ENCODE results near the gene CCDC92B. TPM values are rescaled to one million over a fixed set of nuclear protein-coding genes. Genes with fewer than 3 reads are reported as not detected.

CCDC92B gene
- total RNA-seq, 4 donors from 2014 or later, result 0.30 TPM; not detected in 3

GRCh38 chr17:2693561-2694380, 55.7 kb downstream of the CCDC92B start:
- Histone ChIP-seq H3K4me1 (peaks cover 0 to 18% (median 2%) of the 10 kb centered on the region in 4 donors), H3K36me3 (peaks cover 0 to 99% (median 42%) of the 10 kb centered on the region in 3 donors), H3K9me3 (no peaks in the 10 kb centered on the region), H3K27me3 (no peaks in the 10 kb centered on the region), H3K27ac (no peak overlapping the region), H3K4me3 (no peak overlapping the region)
- 80 to 89% methylated on average over 15 to 24 of the region's 37 CpGs for WGBS, 2 donors
- no peak for TF ChIP-seq POLR2A (IDR thresholded peaks at IDR 0.05)
- no peak for TF ChIP-seq CTCF (IDR thresholded peaks at IDR 0.05)
- TF ChIP-seq EP300 (IDR thresholded peaks at IDR 0.05), result no peak
- no peak for DNase-seq (ENCODE audit: low spot score in 2 of 2)

GRCh38 chr17:2692781-2693135, 56.7 kb downstream of the CCDC92B start:
- no peak overlapping the region for H3K4me3 ChIP-seq
- H3K27me3 ChIP-seq, result no peaks in the 10 kb centered on the region
- no peaks in the 10 kb centered on the region for H3K9me3 ChIP-seq
- no peak for DNase-seq (ENCODE audit: low spot score in 2 of 2)
- H3K36me3 ChIP-seq, result peaks cover 0 to 89% (median 36%) of the 10 kb centered on the region in 3 donors
- no peak overlapping the region for H3K27ac ChIP-seq
- H3K4me1 ChIP-seq, result peaks cover 0 to 23% (median 6%) of the 10 kb centered on the region in 4 donors
- TF ChIP-seq EP300 (IDR thresholded peaks at IDR 0.05) (no peak), POLR2A (IDR thresholded peaks at IDR 0.05) (no peak), CTCF (IDR thresholded peaks at IDR 0.05) (no peak)
- WGBS, 2 donors, result 79 to 93% methylated on average over 8 to 14 of the region's 14 CpGs

- no peak overlapping the region for H3K4me3 ChIP-seq
- 82 to 84% methylated on average over 42 to 60 of the region's 71 CpGs for WGBS, 2 donors
- H3K9me3 ChIP-seq, result no peaks in the 10 kb centered on the region
- no peak for TF ChIP-seq POLR2A (IDR thresholded peaks at IDR 0.05)
- no peak for TF ChIP-seq EP300 (IDR thresholded peaks at IDR 0.05)
- TF ChIP-seq CTCF (IDR thresholded peaks at IDR 0.05), result no peak
- peaks cover 0 to 83% (median 36%) of the 10 kb centered on the region in 3 donors for H3K36me3 ChIP-seq
- peaks cover 0 to 29% (median 6%) of the 10 kb centered on the region in 4 donors for H3K4me1 ChIP-seq
- no peak for DNase-seq (ENCODE audit: low spot score in 2 of 2)
- no peak overlapping the region for H3K27ac ChIP-seq
- no peaks in the 10 kb centered on the region for H3K27me3 ChIP-seq
Observed at GRCh38 chr17:2691965-2692780, 57.3 kb downstream of the CCDC92B start.

GRCh38 chr17:2691069-2691871, 58.2 kb downstream of the CCDC92B start:
- TF ChIP-seq CTCF (IDR thresholded peaks at IDR 0.05) (no peak), EP300 (IDR thresholded peaks at IDR 0.05) (no peak), POLR2A (IDR thresholded peaks at IDR 0.05) (no peak)
- peaks cover 0 to 74% (median 30%) of the 10 kb centered on the region in 3 donors for H3K36me3 ChIP-seq
- no peaks in the 10 kb centered on the region for H3K27me3 ChIP-seq
- H3K27ac ChIP-seq, result no peak overlapping the region
- peaks cover 0 to 37% (median 6%) of the 10 kb centered on the region in 4 donors for H3K4me1 ChIP-seq
- no peak overlapping the region for H3K4me3 ChIP-seq
- DNase-seq (ENCODE audit: low spot score in 2 of 2), result no peak
- 94 to 95% methylated on average over 60 to 62 of the region's 62 CpGs for WGBS, 2 donors
- no peaks in the 10 kb centered on the region for H3K9me3 ChIP-seq

Measured in tibial nerve (tissue), 4 donors.